GM12892 (cell line): ENCODE data around the gene MOCS2.

Experiments
- POLR2A ChIP-seq: IDR thresholded peaks from 2 replicates; pipeline ENCODE4 v1.6.1; 2011; ENCODE audit warnings: low read depth, low read length, control low read depth
- POLR2AphosphoS5 ChIP-seq: IDR thresholded peaks from 2 replicates; pipeline ENCODE4 v1.6.1; 2011; ENCODE audit warnings: low read depth, low read length, control low read depth
- TAF1 ChIP-seq: IDR thresholded peaks from 2 replicates; pipeline ENCODE4 v1.6.1; 2011; ENCODE audit warnings: low read depth, mild to moderate bottlenecking, control low read depth, low read length, borderline replicate concordance

- TF ChIP-seq TAF1 (no peak), POLR2A (no peak), POLR2AphosphoS5 (no peak)
Observed at GRCh38 chr5:53090229-53090628, 19.3 kb downstream of the MOCS2 start.
